Measurements from ENCODE around the gene TBC1D5. TPM values are rescaled to one million over a fixed set of nuclear protein-coding genes. Genes with fewer than 3 reads are reported as not detected.

TBC1D5 gene
- total RNA-seq, 1 donor from 2014 or later: 75.6 TPM

DNA sequence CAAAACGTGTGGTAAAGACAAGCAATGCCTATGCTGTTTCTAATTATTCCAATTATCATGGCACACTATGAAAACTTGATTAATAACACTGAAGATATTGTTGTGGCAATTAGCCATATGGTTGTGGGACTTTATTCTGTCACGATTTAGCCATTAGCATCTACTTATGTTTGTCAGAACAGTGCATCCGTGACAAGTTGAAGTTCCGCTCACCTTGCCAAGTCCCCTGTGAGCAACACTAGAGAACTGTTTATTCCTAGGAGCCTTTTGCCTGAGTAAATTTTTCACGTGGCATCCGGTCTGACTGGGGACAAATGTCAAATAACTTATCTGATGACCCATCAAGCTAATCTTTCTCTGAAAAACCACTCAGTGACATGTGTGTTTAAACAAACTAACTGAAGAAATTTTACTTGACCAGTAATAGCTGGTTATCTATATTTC, 403.3 kb downstream of the TBC1D5 start:
- H3K4me3 ChIP-seq: no peak overlapping the region
- TF ChIP-seq CTCF (IDR thresholded peaks at IDR 0.05): no peak
- ATAC-seq (no peak), DNase-seq (no peak)
- H3K27me3 ChIP-seq (ENCODE audit: low read depth): no peaks in the 10 kb centered on the region
- no peaks in the 10 kb centered on the region for H3K36me3 ChIP-seq
- H3K9me3 ChIP-seq: no peaks in the 10 kb centered on the region
- no peak overlapping the region for H3K27ac ChIP-seq
- intact Hi-C loops (cut with DNase I): no loop called here
- H3K4me1 ChIP-seq: no peaks in the 10 kb centered on the region

- Histone ChIP-seq H3K27ac (no peak overlapping the region), H3K4me3 (no peak overlapping the region), H3K9me3 (no peaks in the 10 kb centered on the region), H3K4me1 (no peaks in the 10 kb centered on the region), H3K27me3 (ENCODE audit: low read depth) (no peaks in the 10 kb centered on the region), H3K36me3 (no peaks in the 10 kb centered on the region)
- intact Hi-C loops (cut with DNase I): no loop called here
- ATAC-seq (no peak), DNase-seq (no peak)
- no peak for TF ChIP-seq CTCF (IDR thresholded peaks at IDR 0.05)
Observed at GRCh38 chr3:17336291-17336690, 406.1 kb downstream of the TBC1D5 start.

- intact Hi-C loops (cut with DNase I): no loop called here
Observed at GRCh38 chr3:17333893-17334292, 408.5 kb downstream of the TBC1D5 start.

GRCh38 chr3:17333446-17333845, 409.0 kb downstream of the TBC1D5 start:
- no peak for TF ChIP-seq CTCF (IDR thresholded peaks at IDR 0.05)
- Histone ChIP-seq H3K4me1 (no peaks in the 10 kb centered on the region), H3K27ac (no peak overlapping the region), H3K27me3 (ENCODE audit: low read depth) (no peaks in the 10 kb centered on the region), H3K4me3 (no peak overlapping the region), H3K9me3 (no peaks in the 10 kb centered on the region), H3K36me3 (no peaks in the 10 kb centered on the region)
- intact Hi-C loops (cut with DNase I): no loop called here
- DNase-seq (no peak), ATAC-seq (no peak)

More at GRCh38 chr3:17333893-17334292, 408.5 kb downstream of the TBC1D5 start:
- TF ChIP-seq CTCF (IDR thresholded peaks at IDR 0.05): no peak
- Histone ChIP-seq H3K4me3 (no peak overlapping the region), H3K27me3 (ENCODE audit: low read depth) (no peaks in the 10 kb centered on the region), H3K4me1 (no peaks in the 10 kb centered on the region), H3K9me3 (no peaks in the 10 kb centered on the region), H3K27ac (no peak overlapping the region), H3K36me3 (no peaks in the 10 kb centered on the region)
- ATAC-seq (no peak), DNase-seq (no peak)

GRCh38 chr3:17330660-17331059, 411.8 kb downstream of the TBC1D5 start:
- no peak overlapping the region for H3K27ac ChIP-seq
- TF ChIP-seq CTCF (IDR thresholded peaks at IDR 0.05): no peak
- no peaks in the 10 kb centered on the region for H3K9me3 ChIP-seq
- ATAC-seq: no peak
- no peaks in the 10 kb centered on the region for H3K4me1 ChIP-seq
- no peaks in the 10 kb centered on the region for H3K36me3 ChIP-seq
- H3K27me3 ChIP-seq (ENCODE audit: low read depth): no peaks in the 10 kb centered on the region
- no peak for DNase-seq
- no peak overlapping the region for H3K4me3 ChIP-seq
- intact Hi-C loops (cut with DNase I): no loop called here

DNA sequence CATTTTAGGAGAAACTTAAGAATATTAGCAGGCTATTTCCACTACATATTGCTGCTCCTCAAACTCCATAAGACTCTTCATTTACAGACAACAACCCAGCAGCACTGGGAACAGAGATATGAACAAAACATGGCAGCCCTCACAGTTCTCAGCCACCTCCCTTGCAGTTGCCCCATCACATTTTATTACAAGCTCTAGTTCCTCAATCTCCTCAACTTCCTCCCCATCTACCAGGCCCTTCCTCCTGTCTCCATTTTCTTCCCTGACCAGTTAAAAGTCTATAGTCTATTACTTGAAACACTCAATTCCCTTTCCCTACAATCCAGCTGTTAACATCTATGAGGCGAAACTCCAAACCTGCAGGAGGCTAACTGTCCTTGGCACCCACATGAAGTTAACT, 412.5 kb downstream of the TBC1D5 start:
- no peak overlapping the region for H3K4me3 ChIP-seq
- no peaks in the 10 kb centered on the region for H3K27me3 ChIP-seq (ENCODE audit: low read depth)
- DNase-seq (no peak), ATAC-seq (peak in 1 of 2 donors; percentile 37)
- H3K9me3 ChIP-seq: no peaks in the 10 kb centered on the region
- no peaks in the 10 kb centered on the region for H3K36me3 ChIP-seq
- intact Hi-C loops (cut with DNase I): no loop called here
- H3K4me1 ChIP-seq: no peaks in the 10 kb centered on the region
- no peak for TF ChIP-seq CTCF (IDR thresholded peaks at IDR 0.05)
- H3K27ac ChIP-seq: no peak overlapping the region
